Measurements from ENCODE around the gene SLC17A3. TPM values are rescaled to one million over a fixed set of nuclear protein-coding genes. Genes with fewer than 3 reads are reported as not detected.
A peak's percentile ranks its signal among the peaks of the same experiment; 100 is the strongest.

SLC17A3 gene
- total RNA-seq, 1 experiment from 2014 or later = not detected

- Histone ChIP-seq H3K4me3 (replicated peaks in 1 of 2; ENCODE audit: low read depth in 1 of 2, low read length in 2 of 2) (no peak overlapping the region), H2AFZ (ENCODE audit: low read depth, low read length, poor library complexity, severe bottlenecking) (no peak overlapping the region), H3K4me1 (ENCODE audit: control insufficient read depth in 1 of 2, insufficient read depth in 2 of 2, low read length in 2 of 2) (no peaks in the 10 kb centered on the region), H3K9me2 (ENCODE audit: insufficient read depth) (no peaks in the 10 kb centered on the region), H3K79me2 (ENCODE audit: insufficient read depth, low read length) (no peaks in the 10 kb centered on the region), H3K27me3 (ENCODE audit: insufficient read depth, low read length) (no peaks in the 10 kb centered on the region), H3K9me3 (ENCODE audit: control insufficient read depth in 1 of 2, insufficient read depth in 1 of 2, low read depth in 1 of 2, low read length in 2 of 2) (no peaks in the 10 kb centered on the region), H3K36me3 (ENCODE audit: control insufficient read depth in 1 of 2, insufficient read depth in 2 of 2, low read length in 2 of 2) (no peaks in the 10 kb centered on the region), H4K20me1 (ENCODE audit: insufficient read depth) (no peaks in the 10 kb centered on the region), H3K4me2 (ENCODE audit: low read length) (no peak overlapping the region), H3K9ac (ENCODE audit: low read length) (no peak overlapping the region), H3K27ac (ENCODE audit: low read depth, low read length) (no peak overlapping the region)
- ChIA-PET CTCF (interaction anchor here (0.6 to 1.0 kb wide), 5 partner anchors 101 to 667 kb away, joined by 3 to 5 read pairs (median 4); no protein-coding TSS in a partner anchor), POLR2A (no interaction called here), RAD21 (ENCODE audit: low non-redundant PET in 1 of 2, low total read pairs in 2 of 2, uncharacterized antibody in 2 of 2, unreplicated experiment in 2 of 2) (no interaction called here)
- TF ChIP-seq FOSL1 (IDR thresholded peaks at IDR 0.05; ENCODE audit: low read depth) (no peak), RAD21 (IDR thresholded peaks at IDR 0.05; ENCODE audit: low read depth) (peak; percentile 86), CTCF (IDR thresholded peaks at IDR 0.05 in 2 of 3, conservative IDR thresholded peaks at IDR 0.05 in 1 of 3; ENCODE audit: borderline replicate concordance in 1 of 3, insufficient read depth in 1 of 3, low read depth in 2 of 3, low read length in 2 of 3) (peak; percentile 31 to 67 (median 59); a peak in 5 of 6 replicates)
- ATAC-seq = peak; percentile 91
- intact Hi-C loops (cut with micrococcal nuclease) = loop anchor here (1.0 to 5.0 kb wide), 5 partner anchors 102 to 667 kb away; no protein-coding TSS in a partner anchor
- BruUV-seq (replicated peaks) = no TSS peak
- DNase-seq (ENCODE audit: low read depth, low spot score) = peak; percentile 27
Observed at GRCh38 chr6:25889877-25890853, 16.1 kb upstream of the SLC17A3 start.

GRCh38 chr6:25888626-25889025 lies 14.6 kb upstream of the SLC17A3 start:
- Histone ChIP-seq H3K4me3 (replicated peaks in 1 of 2; ENCODE audit: low read depth in 1 of 2, low read length in 2 of 2) (no peak overlapping the region), H3K9me3 (ENCODE audit: control insufficient read depth in 1 of 2, insufficient read depth in 1 of 2, low read depth in 1 of 2, low read length in 2 of 2) (no peaks in the 10 kb centered on the region), H4K20me1 (ENCODE audit: insufficient read depth) (no peaks in the 10 kb centered on the region), H3K9me2 (ENCODE audit: insufficient read depth) (no peaks in the 10 kb centered on the region), H3K9ac (ENCODE audit: low read length) (no peak overlapping the region), H3K27me3 (ENCODE audit: insufficient read depth, low read length) (no peaks in the 10 kb centered on the region), H3K27ac (ENCODE audit: low read depth, low read length) (no peak overlapping the region), H3K4me1 (ENCODE audit: control insufficient read depth in 1 of 2, insufficient read depth in 2 of 2, low read length in 2 of 2) (no peaks in the 10 kb centered on the region), H3K79me2 (ENCODE audit: insufficient read depth, low read length) (no peaks in the 10 kb centered on the region), H2AFZ (ENCODE audit: low read depth, low read length, poor library complexity, severe bottlenecking) (no peak overlapping the region), H3K4me2 (ENCODE audit: low read length) (no peak overlapping the region), H3K36me3 (ENCODE audit: control insufficient read depth in 1 of 2, insufficient read depth in 2 of 2, low read length in 2 of 2) (no peaks in the 10 kb centered on the region)
- POLR2A ChIA-PET = no interaction called here
- DNase-seq (ENCODE audit: low read depth, low spot score) (no peak), ATAC-seq (no peak)
- CTCF ChIA-PET = no interaction called here
- BruUV-seq (replicated peaks) = no TSS peak
- RAD21 ChIA-PET (ENCODE audit: low non-redundant PET in 1 of 2, low total read pairs in 2 of 2, uncharacterized antibody in 2 of 2, unreplicated experiment in 2 of 2) = no interaction called here
- intact Hi-C loops (cut with micrococcal nuclease) = no loop called here
- no peak for TF ChIP-seq ATF3 (IDR thresholded peaks at IDR 0.05)
- no peak for TF ChIP-seq ZFX (IDR thresholded peaks at IDR 0.05)
- no peak for TF ChIP-seq CTCF (IDR thresholded peaks at IDR 0.05 in 2 of 3, conservative IDR thresholded peaks at IDR 0.05 in 1 of 3; ENCODE audit: borderline replicate concordance in 1 of 3, insufficient read depth in 1 of 3, low read depth in 2 of 3, low read length in 2 of 3)
- TF ChIP-seq MAX (IDR thresholded peaks at IDR 0.05) = no peak
- TF ChIP-seq SP1 (IDR thresholded peaks at IDR 0.05; ENCODE audit: low read depth) = no peak
- TF ChIP-seq RAD21 (IDR thresholded peaks at IDR 0.05; ENCODE audit: low read depth) = no peak
- no peak for TF ChIP-seq ZNF274 (IDR thresholded peaks at IDR 0.05; ENCODE audit: low read depth, low read length)
- no peak for TF ChIP-seq ZBTB33 (IDR thresholded peaks at IDR 0.05; ENCODE audit: extremely low read depth, insufficient replicate concordance, low read length)
- no peak for TF ChIP-seq CBX3 (IDR thresholded peaks at IDR 0.05; ENCODE audit: low read depth)
